Measurements from ENCODE around the gene NKAPL. TPM values are rescaled to one million over a fixed set of nuclear protein-coding genes. Genes with fewer than 3 reads are reported as not detected.

NKAPL gene
- total and polyA plus RNA-seq, 2 of the 13 experiments (the other 11 are each of a cell fraction or from before 2014, with no cell fraction given): not detected

DNA sequence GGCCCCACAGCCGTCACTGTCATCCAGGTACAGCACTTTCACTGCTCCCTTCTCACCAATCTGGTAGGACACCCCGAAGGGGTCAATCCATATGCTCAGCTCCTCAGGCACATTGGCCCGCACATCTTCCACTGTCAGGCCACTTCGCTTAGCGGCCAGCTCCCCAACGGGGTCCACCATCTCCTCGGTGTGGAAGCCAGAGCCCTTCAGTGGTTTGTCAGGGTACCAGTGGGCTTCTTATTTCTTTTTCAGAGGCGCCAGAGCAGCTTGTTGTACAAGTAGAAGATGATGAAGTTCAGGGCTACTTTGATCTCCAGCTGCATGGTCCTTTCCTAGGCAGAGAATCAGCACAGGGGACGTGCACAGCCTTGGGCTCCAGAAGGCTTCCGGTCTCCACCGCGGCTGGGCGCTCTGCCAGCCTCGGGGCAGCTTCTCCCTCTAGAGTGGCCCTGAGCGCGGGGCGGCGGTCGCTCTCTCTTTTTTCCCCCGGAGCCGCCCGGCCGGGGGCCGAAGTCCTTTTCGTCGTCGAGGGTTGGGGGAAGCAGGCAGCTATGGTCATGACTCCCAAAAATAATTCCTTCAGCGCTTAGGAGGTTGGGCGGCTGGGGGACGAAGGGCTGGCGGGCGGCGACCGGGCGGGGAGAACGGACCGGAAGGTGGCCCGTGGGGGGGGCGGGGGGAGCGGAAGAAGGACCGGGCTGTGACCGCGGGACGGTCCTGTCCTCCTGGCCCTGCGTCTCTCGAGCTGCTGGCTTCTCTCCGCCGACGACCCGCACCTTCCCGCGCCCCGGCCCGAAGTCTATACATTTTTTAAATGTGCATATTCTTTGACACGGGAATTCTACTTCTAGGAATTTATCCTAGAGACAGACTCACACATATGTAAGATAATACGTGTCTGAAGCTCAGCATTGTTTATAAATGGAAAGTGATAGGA lies 40.5 kb upstream of the NKAPL start (continued):
- TF ChIP-seq ZNF839 (CRISPR knock-in tag; IDR thresholded peaks at IDR 0.05; ENCODE audit: borderline replicate concordance) (no peak), XBP1 (CRISPR knock-in tag; IDR thresholded peaks at IDR 0.05) (peak; percentile 58; the same call in 1 of the 2 replicates), JDP2 (CRISPR knock-in tag; IDR thresholded peaks at IDR 0.05; ENCODE audit: borderline replicate concordance) (no peak), FOXA1 (IDR thresholded peaks at IDR 0.05) (no peak), FOXA1 (CRISPR knock-in tag; IDR thresholded peaks at IDR 0.05) (no peak), EEA1 (CRISPR knock-in tag; IDR thresholded peaks at IDR 0.05; ENCODE audit: borderline replicate concordance) (no peak), ZIK1 (CRISPR knock-in tag; IDR thresholded peaks at IDR 0.05; ENCODE audit: borderline replicate concordance, low read depth) (peak; percentile 64; the same call in 1 of the 2 replicates), HOXD1 (CRISPR knock-in tag; IDR thresholded peaks at IDR 0.05) (peak; percentile 57), ZNF678 (CRISPR knock-in tag; IDR thresholded peaks at IDR 0.05) (0 out of 2 replicates have a peak, but pooled peaks have one; percentile 61), PAF1 (CRISPR knock-in tag; IDR thresholded peaks at IDR 0.05) (no peak), PRPF4 (IDR thresholded peaks at IDR 0.05; ENCODE audit: low read depth, low read length, poor library complexity, severe bottlenecking) (no peak), ZNF101 (CRISPR knock-in tag; IDR thresholded peaks at IDR 0.05; ENCODE audit: borderline replicate concordance, low read depth) (0 out of 2 replicates have a peak, but pooled peaks have one; percentile 52), ZNF34 (CRISPR knock-in tag; IDR thresholded peaks at IDR 0.05; ENCODE audit: borderline replicate concordance) (peak; percentile 82; the same call in 1 of the 2 replicates), ZNF788 (CRISPR knock-in tag; IDR thresholded peaks at IDR 0.05; ENCODE audit: borderline replicate concordance) (peak; percentile 53; the same call in 1 of the 2 replicates), ZNF430 (CRISPR knock-in tag; IDR thresholded peaks at IDR 0.05) (peak; percentile 78; the same call in 1 of the 2 replicates), HNRNPK (IDR thresholded peaks at IDR 0.05; ENCODE audit: low read depth, low read length, poor library complexity, severe bottlenecking) (no peak)
- TF ChIP-seq, protein P1, sequence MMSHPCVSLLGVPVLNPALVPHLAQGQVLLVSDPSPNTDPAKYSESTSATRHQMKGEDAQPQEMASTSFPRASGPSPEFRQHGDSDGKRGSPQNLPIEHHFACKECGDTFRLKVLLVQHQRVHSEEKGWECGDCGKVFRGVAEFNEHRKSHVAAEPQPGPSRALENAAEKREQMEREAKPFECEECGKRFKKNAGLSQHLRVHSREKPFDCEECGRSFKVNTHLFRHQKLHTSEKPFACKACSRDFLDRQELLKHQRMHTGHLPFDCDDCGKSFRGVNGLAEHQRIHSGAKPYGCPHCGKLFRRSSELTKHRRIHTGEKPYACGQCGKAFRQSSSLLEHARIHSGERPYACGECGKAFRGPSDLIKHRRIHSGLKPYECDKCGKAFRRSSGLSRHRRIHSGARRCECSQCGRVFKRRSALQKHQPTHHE (CRISPR knock-in tag; IDR thresholded peaks at IDR 0.05; ENCODE audit: borderline replicate concordance): 0 out of 2 replicates have a peak, but pooled peaks have one; percentile 82
- TF ChIP-seq, protein P2, sequence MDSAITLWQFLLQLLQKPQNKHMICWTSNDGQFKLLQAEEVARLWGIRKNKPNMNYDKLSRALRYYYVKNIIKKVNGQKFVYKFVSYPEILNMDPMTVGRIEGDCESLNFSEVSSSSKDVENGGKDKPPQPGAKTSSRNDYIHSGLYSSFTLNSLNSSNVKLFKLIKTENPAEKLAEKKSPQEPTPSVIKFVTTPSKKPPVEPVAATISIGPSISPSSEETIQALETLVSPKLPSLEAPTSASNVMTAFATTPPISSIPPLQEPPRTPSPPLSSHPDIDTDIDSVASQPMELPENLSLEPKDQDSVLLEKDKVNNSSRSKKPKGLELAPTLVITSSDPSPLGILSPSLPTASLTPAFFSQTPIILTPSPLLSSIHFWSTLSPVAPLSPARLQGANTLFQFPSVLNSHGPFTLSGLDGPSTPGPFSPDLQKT (CRISPR knock-in tag; IDR thresholded peaks at IDR 0.05; ENCODE audit: borderline replicate concordance): no peak
- TF ChIP-seq, protein P3, sequence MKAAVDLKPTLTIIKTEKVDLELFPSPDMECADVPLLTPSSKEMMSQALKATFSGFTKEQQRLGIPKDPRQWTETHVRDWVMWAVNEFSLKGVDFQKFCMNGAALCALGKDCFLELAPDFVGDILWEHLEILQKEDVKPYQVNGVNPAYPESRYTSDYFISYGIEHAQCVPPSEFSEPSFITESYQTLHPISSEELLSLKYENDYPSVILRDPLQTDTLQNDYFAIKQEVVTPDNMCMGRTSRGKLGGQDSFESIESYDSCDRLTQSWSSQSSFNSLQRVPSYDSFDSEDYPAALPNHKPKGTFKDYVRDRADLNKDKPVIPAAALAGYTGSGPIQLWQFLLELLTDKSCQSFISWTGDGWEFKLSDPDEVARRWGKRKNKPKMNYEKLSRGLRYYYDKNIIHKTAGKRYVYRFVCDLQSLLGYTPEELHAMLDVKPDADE (CRISPR knock-in tag; IDR thresholded peaks at IDR 0.05): 0 out of 2 replicates have a peak, but pooled peaks have one; percentile 70
- TF ChIP-seq, protein P4, sequence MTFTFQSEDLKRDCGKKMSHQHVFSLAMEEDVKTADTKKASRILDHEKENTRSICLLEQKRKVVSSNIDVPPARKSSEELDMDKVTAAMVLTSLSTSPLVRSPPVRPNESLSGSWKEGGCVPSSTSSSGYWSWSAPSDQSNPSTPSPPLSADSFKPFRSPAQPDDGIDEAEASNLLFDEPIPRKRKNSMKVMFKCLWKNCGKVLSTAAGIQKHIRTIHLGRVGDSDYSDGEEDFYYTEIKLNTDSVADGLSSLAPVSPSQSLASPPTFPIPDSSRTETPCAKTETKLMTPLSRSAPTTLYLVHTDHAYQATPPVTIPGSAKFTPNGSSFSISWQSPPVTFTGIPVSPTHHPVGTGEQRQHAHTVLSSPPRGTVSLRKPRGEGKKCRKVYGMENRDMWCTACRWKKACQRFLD (CRISPR knock-in tag; IDR thresholded peaks at IDR 0.05; ENCODE audit: borderline replicate concordance): peak; percentile 92; the same call in 1 of the 2 replicates
- TF ChIP-seq, protein P5, sequence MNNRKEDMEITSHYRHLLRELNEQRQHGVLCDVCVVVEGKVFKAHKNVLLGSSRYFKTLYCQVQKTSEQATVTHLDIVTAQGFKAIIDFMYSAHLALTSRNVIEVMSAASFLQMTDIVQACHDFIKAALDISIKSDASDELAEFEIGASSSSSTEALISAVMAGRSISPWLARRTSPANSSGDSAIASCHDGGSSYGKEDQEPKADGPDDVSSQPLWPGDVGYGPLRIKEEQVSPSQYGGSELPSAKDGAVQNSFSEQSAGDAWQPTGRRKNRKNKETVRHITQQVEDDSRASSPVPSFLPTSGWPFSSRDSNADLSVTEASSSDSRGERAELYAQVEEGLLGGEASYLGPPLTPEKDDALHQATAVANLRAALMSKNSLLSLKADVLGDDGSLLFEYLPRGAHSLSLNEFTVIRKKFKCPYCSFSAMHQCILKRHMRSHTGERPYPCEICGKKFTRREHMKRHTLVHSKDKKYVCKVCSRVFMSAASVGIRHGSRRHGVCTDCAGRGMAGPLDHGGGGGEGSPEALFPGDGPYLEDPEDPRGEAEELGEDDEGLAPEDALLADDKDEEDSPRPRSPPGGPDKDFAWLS (CRISPR knock-in tag; IDR thresholded peaks at IDR 0.05; ENCODE audit: borderline replicate concordance): no peak

All from HepG2 (cell line).